Measurements from ENCODE around the gene BCDIN3D.

GRCh38 chr12:49796606-49797448 lies 46.1 kb downstream of the BCDIN3D start:
- no peak for TF ChIP-seq EZH2phosphoT487 (IDR thresholded peaks at IDR 0.05; ENCODE audit: borderline replicate concordance, low read depth)
- no peak for TF ChIP-seq TAF1 (IDR thresholded peaks at IDR 0.05; ENCODE audit: borderline replicate concordance, low read depth, low read length)
